Islet precursor cell (in vitro differentiated cells): ENCODE data around the gene MYD88.
"Not testable (repeated sequence)": the region's sequence is repeated elsewhere in the genome, so short reads cannot be mapped to it uniquely, and the experiment has no call there.

Experiments used
- DNase-seq: peaks from one replicate; pipeline ENCODE4 v3.0.0-alpha.2; 2018

MYD88 gene

DNA sequence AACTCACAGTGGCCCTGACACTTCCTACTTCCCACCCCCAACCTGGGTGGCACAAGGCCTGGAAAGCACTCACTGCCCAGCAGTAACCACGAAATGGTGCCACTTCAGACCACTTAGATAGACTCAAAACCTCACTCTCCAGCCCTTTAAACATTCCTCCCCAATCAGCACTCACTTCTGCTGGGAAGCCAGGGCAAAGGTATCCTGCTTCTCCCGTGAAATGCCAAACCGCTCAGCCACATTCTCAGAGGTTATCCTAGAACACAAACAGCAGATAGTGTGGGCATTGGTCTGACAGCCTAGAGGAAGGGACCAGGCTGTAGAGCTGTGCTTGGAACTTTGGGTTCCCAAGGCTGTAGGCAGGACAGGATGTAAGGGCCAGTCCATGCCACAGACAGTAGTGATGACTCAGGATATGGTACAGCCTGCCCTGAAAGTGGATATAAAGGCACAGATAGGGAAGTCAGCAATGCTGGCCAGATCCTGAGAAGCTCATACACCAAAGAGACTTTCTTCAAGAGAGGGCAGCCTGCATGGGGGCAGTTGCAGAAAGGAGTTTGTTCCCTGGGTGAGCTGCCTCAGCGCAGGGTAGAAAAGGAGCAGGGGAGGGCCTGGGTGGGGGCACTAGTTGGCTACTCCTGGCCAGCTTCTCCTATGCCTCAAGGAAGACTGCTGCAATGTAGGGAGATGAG is 10.7 kb upstream of the MYD88 start:
- peak; percentile 23 for DNase-seq

DNA sequence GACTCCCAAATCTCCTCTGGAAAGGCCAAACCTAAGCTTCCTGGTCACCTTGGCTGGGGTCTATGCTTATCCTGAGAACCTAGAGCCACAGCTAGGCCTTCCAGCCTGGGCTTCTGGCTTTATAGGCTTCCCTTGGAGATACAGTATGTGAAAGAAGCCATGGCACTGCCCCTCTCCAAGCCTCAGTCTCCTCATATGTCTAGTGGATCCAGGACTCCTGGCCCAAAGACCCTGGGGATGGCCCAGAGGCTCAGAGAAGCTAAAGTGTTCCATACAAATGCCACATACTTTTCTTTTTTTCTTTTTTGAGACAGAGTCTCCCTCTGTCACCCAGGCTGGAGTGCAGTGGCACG is 10.2 kb upstream of the MYD88 start:
- DNase-seq = peak; percentile 25

DNA sequence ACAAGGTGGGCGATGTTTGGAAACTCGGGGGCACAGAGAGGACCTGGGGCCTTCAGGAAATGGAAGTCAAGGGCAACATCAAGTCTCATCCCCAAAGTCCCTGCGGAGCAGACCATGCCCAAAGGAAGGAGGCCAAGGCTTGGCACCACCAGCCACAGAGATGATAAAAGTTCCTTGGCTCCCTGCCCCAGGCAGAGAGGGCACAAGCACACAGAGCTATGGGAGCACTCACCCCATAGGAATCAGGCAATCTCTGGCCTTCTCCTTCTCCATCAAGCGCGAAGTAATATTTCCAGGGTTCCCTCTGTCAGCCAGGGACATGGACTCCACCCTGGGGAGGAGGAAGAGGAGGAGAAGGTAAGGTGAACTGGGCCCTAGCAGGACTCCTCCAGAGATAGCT is 9.4 kb upstream of the MYD88 start:
- DNase-seq = peak; percentile 22

DNA sequence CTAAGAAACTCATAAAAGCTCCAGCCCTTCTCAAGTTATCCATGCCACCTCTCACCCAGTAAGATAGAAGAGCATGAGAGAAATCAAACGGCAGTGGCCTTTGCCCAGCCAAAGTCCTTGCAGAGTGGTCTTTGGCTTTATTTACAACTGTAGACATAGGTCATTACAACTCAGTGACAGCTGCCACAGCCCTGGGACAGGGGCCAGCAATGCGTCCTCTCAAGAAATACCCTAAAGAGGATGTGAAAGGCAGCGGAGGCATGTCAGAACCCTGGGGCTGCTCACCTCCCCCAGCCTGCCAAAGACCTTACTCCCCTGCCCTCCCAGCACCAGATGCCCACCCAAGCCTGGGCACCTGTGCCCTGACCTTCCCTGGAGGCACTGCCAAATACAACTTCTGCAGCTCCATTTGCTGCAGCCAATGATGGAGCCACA is 7.8 kb upstream of the MYD88 start:
- peak; percentile 12 for DNase-seq

DNA sequence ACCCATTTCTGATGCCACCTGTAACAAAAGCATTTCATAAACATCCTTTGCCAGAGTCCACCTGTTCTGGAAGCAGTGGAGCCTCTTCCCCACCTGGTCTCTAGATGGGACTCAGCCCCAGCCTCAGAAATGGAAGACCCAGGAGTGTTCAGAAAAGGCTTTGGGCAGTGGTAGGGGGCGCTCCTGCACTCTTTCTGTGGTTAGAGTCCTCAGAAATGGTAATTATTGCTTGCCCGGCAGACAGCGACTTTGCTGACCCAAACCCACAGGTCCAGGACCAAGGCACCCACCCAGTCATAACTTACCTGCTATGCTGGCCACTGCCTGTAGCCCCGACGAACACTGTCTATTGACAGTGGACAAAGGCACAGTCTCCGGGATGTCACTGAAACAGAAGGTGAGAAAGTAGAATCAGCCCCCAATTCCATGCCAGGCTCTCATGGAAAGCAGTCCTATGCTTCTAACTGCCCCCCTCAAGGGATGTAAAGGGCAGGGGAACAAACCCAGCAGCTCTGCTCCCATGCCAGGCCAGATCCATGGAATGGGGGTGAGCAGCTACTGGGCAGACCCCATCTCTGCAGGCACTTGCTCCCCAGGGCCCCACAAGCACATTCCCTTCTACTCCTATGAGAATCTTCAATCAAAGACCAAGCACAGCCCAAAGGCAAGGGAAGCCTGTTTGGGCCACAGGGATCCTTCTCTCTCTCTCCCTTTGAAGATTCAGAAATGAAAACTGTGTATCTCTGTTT is 6.7 kb upstream of the MYD88 start:
- DNase-seq = no peak

- DNase-seq = no peak
Measured at GRCh38 chr3:38133209-38133556, 5.3 kb upstream of the MYD88 start.

GRCh38 chr3:38133557-38134405 is 4.7 kb upstream of the MYD88 start:
- DNase-seq = peak; percentile 75

- DNase-seq = not testable (repeated sequence)
Measured at GRCh38 chr3:38134517-38135143, 3.8 kb upstream of the MYD88 start.

- DNase-seq = peak; percentile 43
Measured at GRCh38 chr3:38135621-38136277, 2.7 kb upstream of the MYD88 start.

- peak; percentile 67 for DNase-seq
Measured at GRCh38 chr3:38136393-38136776, 2.1 kb upstream of the MYD88 start.

GRCh38 chr3:38136777-38137614 is 1.5 kb upstream of the MYD88 start, which contains the start of gene ACAA1:
Gene ACAA1, minus strand, starts transcription at chr3:38137127. Its CDS starts 92 bp downstream, at chr3:38137035.
- DNase-seq = peak; percentile 100

- DNase-seq = no peak
Measured at GRCh38 chr3:38137615-38138348, 679 bp upstream of the MYD88 start.

DNA sequence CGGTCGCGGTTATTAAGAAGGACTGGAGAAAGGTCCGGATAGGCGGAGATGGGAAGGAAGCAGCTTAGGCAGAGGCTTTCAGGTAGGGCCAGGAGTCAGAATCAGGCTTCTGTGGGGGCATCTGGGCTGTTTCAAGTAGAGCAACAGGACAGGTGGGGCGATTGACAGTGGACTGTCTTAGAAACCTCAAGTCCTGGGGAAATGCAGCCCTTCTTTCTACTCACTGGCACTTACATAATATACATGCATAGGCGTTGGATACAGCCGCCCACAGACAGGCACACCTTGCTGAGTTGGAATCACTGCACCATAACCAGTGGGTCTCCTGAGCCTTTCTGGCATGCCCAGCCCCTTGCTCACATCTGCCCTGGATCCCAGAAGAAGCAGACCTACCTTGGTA is 730 bp downstream of the MYD88 start:
- DNase-seq = no peak

DNA sequence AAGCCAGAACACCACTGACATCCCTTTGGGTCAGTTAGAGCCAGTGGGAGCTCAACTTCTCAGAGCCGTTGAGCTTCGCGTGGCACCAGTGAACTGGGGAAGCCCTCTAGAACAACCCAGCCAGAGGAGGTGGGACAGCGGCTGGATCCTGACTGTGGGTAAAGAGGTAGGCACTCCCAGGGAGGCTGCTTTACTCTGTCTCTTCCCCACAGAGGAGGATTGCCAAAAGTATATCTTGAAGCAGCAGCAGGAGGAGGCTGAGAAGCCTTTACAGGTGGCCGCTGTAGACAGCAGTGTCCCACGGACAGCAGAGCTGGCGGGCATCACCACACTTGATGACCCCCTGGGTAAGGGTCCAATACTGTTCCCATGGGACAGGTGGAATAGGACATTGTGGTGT is 1.2 kb downstream of the MYD88 start:
- peak; percentile 42 for DNase-seq

DNA sequence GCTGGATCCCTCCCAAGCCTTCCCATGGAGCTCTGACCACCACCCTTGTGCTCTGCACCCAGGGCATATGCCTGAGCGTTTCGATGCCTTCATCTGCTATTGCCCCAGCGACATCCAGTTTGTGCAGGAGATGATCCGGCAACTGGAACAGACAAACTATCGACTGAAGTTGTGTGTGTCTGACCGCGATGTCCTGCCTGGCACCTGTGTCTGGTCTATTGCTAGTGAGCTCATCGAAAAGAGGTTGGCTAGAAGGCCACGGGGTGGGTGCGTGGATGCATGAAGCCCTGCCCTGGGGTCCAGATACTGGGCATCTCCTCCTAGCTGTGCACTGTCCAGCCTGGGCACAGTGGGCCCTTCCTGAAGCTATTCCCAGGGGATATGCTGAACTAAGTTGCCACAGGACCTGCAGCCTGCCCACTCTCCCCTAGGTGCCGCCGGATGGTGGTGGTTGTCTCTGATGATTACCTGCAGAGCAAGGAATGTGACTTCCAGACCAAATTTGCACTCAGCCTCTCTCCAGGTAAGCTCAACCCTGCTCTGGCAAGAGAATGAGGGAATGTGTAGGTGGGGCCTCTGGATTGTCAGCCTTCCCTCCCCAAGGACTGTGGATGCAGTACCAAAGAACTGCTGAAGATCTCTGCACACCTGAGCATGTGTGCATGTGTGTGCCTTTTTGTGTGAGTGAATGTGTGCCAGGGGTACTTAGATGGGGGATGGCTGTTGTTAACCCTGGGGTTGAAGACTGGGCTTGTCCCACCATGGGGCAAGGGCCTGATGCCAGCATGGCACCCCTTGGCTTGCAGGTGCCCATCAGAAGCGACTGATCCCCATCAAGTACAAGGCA is 2.1 kb downstream of the MYD88 start:
- DNase-seq = peak; percentile 59

GRCh38 chr3:38141173-38141951 is 2.9 kb downstream of the MYD88 start:
- DNase-seq = peak; percentile 29

DNA sequence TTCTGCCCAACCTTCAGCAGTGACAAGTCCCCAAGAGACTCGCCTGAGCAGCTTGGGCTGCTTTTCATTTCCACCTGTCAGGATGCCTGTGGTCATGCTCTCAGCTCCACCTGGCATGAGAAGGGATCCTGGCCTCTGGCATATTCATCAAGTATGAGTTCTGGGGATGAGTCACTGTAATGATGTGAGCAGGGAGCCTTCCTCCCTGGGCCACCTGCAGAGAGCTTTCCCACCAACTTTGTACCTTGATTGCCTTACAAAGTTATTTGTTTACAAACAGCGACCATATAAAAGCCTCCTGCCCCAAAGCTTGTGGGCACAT is 3.5 kb downstream of the MYD88 start:
- DNase-seq = peak; percentile 67

GRCh38 chr3:38142959-38143358 is 4.5 kb downstream of the MYD88 start:
- DNase-seq = peak; percentile 33

GRCh38 chr3:38143511-38143910 is 5.0 kb downstream of the MYD88 start:
- DNase-seq = peak; percentile 46
